GM11168 (cell line): ENCODE measurements around the gene USP35.

Experiments used
- in situ Hi-C: fragments of 300-500 bp; cut with MboI; formaldehyde crosslinking; loops from one replicate; pipeline ENCODE4 v1.12.0; 2022; ENCODE audit warnings: low sequenced_read_pairs; ENCODE audit not compliant: unreplicated experiment

USP35 gene

DNA sequence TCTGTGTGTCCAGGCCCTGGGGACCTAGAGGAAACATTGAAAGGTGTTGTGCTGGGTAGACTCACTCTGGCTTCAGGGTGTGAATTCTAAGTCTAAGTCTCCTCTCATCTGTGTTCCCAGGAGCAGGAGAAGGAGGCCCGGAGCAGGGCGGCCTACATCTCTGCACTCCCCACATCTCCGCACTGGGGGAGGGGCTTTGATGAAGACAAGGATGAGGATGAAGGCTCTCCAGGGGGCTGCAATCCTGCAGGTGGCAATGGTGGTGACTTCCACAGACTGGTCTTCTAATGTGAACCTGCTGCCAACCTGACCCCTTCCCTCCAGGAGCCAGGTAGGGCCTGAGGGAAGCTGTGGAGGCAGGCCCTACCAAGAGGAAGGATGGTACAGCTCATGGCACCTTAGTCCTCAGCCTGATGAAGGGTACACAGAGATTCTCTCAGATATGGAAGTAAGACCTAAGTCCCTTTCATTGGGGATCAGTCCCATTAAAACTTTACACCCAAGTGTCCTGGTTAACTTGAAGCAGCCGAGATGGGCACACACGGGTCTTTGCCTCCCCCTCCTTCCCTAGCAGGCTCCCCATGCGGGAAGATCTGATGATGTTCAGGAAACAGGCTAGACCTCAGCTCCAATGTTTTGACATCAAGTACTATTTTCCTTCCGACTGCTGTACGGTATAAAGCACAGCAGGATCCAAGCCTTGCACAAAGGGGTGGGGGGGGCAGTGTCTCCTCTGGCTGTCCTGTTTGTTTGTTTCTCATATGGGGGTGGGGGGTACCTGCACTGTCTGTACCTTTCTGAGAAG lies 25.0 kb downstream of the USP35 start:
- in situ Hi-C loops, result no loop called here

DNA sequence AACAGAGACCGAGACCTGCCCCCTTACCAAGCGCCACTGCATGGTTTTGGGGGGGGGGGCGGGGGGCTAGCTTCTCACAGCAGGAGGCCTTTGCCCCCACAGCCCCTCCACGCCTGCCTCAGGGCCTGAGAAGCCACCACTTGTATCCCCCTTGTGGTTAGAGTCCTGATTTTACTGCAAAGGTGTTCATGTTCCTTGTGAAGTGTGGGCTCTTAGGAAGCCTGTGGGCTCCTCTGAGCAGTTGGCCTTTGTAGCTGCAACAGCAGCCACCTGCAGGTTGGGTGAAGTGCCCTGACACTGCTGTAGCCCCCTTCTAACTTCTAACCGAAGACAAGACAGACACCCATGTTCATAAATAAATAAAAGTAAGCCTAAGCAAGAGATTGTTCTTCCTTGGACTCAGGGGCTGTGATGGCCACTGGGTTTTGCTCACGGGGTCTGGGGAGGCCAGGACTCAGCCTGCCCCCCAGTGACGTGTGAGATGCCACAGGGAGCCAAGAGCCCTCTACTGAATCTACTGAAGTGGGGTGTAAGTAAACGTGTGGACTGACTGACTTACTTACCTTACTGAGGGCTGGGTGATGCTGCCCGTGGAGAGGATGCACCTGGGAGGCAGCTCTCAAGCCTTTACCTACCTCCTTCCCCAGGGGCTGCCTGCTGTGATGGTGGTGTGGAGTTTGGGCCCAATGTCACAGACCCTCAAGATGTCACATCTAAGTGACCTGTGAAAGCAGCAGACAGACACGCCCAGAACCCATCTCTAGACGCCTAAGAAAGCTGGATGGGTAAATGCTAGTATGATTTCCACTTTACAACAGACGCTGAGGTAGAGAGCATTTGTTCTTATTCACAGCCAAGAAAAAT lies 25.8 kb downstream of the USP35 start:
- in situ Hi-C loops, result no loop called here

DNA sequence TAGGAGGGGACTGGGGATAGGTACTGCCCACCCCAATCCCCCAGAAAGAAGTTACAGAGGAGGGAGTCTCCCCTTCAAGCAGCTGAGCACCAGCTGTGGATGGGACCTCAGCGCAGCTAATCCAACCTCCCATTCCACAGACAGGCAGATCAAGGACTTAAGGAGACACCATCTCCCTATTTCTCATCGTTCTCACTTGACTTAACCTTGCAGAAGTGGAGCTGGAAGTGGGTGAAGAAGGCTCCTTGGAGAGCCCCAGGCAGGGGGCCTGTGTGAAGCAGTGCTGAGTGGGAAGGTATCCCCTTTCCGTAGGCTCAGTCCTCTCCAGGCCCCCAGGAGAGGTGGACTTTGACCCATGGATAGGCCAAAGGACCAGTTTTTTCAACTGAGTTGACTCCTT lies 27.3 kb downstream of the USP35 start:
- in situ Hi-C loops, result no loop called here

DNA sequence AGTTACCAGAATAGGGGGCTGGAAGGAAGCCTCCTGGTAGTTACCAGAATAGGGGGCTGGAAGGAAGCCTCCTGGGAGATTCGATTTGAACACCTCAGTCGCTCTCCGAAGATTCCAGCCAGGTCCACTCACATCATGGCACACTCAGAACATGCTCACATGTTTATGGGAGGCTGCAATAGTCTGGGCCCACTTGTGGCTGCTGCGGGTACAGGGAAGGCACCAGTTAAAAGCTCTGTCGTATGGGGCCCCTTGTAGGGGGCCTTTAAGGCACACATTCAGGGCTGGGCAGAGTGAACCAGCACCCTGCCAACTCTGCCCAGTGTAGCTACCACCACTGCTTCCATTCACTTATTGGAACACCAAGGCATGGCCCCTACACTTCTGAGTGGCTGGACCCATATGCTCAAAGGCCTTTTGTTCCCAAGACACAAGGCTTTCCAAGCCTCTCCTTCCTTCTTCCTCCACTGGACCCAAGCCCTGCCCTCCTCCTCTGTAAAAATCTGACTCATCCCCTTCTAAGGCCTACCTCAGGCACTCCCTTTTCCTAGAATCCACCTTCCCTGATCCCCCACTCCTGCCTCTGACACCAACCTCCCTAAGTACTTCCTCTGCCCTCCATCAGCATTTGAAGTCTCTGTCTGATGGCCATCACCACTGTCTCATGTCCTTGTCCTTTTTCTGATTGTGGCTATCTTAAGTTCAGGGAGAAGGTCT lies 28.0 kb downstream of the USP35 start:
- in situ Hi-C loops, result no loop called here

DNA sequence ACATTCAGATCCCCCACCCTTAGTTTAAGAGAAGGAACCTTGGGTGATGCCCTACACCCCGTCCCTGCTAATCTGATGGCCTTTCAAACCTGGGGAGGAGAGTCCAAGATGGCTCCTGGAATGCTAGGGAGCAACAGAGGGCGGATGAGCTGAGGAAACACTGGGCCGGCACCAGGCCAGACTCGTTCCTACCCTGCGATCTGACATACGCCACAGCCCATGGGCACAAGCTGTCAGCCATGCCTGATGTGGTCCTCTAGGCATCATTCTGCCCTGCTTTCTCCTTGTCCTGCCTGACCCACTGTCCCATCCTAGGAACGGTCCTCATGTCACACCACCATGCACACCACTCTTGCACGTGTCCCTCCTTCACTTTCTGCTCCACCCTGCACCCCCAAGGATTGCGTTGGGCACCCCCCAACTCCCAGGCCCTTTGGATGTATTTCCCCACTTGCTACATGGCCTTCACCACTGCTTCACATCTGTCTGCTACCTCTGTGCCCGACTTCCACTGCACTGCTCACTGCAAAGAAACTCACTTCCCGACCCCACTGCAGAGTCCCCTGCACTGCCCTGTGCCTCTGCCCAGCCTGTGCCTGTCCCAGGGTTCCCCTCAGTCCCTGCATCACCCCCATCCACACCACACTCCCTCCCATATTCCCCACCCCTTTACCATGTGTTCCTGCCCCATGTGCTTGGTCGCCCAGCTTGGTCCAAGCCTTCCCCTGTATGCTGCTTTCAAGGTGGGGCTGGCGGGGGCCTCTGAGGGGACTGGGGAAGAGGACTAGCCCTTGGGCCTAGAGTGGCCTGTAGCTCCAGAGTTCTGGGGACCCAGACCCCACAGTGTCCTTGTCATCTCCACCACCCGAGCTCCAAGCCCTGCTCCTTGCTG lies 29.2 kb downstream of the USP35 start:
- in situ Hi-C loops, result no loop called here

DNA sequence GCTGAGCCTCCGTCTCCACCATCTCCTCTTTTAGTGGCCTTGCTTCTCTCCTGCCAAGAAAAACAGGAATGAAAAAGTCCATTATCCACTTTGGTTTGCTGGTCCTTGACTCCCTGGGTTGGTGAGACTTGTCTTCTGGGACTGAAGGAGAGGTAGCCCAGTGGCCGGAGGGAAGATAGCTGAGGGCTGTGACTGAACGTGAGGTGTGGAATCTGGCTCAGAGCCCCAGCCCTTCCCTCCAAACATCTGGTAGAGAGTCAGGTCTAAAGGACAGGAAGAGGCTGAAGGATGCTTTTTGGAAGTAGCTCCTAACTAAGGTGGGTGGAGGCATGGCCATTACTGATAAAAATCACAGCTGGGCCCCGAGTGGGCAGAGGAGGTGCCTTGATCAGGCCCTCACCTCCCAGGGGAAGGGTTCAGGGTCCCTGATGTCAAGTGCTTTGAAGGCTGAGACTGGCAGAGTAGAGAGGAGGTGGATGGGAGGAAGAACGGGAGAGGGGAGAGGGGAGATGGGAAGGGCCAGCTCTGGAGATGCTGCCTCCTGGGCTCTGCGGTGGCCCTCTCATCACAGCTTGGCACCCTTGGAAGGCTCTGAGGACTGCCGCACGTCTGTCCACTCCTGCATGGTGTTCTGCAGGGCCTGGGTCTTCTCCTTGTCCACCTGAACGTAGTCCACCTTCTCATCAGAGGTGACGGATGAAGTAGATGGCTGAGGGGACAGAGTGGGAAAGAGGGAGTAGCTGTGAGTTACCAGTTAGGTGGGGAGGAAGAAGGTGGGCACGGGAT lies 30.2 kb downstream of the USP35 start:
- in situ Hi-C loops, result no loop called here

DNA sequence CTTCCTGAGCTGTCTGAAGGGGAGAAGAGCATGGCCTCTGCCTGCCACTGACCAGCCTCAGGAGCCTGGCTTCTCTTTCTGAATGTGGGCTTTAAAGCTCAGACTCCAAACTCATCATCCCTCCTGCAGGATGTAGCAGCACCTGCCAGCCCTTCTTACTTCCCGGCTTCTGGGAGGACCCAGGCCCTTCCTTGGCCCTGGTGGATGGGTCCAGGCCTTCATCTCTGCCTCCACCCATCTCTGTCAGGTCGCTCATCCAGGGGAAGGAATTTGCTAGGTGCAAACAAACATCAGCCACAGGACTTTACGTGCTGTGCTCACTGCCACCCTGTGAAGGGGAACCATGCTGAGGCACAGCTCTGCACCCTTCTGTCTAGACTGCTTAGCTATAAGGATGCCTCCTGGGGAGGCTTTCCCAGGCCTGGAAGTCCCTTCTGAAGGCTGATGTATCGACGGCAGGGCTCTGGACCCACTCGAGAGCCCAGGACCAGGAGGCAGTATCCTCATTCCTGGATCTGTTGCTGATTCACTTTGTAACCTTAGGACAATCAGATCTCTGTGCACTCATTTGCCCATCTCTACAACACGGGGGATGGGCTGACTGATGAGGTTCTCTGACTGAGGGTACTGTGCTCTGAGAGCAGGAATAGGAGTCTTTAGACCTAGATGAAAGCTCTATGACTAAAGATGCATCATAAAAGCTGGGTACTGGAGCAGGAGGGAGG lies 30.9 kb downstream of the USP35 start:
- in situ Hi-C loops, result loop anchor here (5.0 to 10.0 kb wide), 2 partner anchors 205 to 348 kb away; no protein-coding TSS in a partner anchor

DNA sequence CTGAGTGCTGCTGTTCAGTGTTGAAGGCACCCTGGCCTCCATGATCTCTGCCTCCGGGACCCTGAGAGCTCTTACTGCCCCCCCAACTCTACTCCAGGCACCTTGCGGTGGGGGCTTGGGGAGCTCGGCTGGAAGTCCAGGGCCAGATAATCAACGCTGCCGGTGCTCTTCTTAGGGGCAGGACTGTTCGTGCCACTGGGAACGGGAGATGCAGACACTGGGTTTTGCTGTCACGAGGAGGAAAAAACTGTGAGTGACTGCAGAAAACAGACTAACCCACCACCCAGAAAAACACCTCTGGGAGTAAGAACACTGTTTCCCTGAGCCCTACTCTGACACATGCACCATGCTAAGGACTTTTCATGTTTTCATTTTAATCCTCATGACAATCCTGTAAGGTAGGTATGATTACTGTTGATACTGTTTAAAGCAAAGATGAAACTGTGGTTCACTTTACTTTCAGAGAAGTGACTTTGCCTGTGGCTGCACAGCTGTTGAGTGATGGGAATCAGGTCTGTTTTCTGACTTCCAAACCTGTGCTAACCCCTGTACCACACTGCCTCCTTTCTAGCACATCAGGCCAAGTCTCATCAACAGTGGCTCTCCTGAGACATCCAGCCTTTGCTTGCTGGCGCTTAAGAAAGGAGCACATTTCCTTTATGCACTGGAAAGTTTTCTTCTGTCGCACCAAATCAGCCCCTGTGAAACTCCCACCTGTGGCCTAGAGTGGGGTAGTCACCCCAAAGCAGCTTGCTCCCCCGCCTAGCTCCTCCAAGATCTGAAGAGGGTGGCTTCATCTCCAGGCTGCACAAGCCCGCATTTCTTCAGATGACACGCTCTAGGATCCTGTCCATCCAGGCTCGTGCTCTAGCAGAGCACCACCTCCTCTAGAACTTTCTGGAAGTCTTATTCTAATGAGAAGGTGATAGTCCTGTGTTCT lies 31.8 kb downstream of the USP35 start:
- in situ Hi-C loops, result loop anchor here (5.0 to 10.0 kb wide), 2 partner anchors 204 to 347 kb away; no protein-coding TSS in a partner anchor

DNA sequence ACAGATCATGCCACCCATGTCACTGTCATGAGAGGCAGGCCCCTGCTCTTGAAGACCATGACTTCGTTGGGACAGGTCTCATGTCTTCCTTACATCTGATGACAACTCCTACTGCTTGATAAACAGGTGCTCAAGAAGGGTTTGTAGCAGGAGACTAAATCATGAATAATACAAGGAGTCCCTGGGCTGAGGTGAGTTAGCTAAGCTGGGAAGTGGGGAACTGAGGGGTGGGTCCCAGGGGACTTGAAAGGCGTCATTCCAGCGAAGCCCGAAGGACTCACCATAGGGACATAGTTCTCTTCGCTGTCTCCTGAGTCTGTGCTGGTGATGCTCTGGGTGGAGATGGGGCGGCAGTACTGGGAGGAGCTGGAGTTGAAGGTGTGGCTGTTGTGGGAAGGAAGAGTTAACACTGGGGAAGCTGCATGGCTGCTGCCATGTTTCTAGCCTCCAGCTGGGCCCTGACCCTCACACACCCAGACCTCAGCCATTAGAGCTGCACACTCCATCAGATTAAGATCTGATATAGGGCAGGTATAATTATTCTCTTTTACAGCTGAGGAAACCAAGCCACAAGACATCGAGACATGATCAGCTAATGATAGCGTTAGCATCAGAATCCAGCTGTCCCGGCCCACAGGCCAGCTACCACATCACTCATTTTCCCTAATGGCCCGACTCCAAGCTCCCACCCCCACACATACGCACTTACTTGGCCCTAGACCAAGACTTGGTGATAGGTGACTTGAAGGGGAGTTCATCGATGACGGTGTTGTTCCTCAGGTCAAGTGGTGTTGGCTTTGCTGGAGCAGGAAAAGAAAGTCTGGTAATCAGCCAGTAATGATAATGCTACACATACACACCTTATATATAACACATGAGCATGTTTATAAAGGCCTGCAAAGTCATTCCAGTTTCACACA lies 32.9 kb downstream of the USP35 start:
- in situ Hi-C loops, result loop anchor here (5.0 to 10.0 kb wide), 2 partner anchors 203 to 346 kb away; no protein-coding TSS in a partner anchor

DNA sequence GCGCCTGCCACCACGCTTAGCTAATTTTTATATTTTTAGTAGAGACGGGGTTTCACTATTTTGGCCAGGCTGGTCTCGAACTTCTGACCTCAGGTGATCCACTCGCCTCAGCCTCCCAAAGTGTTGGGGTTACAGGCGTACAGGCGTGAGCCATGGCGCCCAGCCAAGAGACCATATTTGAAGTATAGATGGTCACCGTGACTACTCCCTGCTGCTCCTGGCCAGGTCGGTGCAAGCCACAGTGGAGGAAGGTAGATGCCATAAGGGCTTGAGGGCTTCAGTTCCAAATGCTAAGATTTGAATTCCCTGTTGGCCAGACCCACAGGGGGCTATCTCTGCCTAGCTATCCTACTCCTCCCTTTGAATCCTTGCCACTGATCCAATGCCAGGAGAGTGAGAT lies 34.0 kb downstream of the USP35 start:
- in situ Hi-C loops, result loop anchor here (5.0 to 10.0 kb wide), 2 partner anchors 202 to 345 kb away; no protein-coding TSS in a partner anchor

DNA sequence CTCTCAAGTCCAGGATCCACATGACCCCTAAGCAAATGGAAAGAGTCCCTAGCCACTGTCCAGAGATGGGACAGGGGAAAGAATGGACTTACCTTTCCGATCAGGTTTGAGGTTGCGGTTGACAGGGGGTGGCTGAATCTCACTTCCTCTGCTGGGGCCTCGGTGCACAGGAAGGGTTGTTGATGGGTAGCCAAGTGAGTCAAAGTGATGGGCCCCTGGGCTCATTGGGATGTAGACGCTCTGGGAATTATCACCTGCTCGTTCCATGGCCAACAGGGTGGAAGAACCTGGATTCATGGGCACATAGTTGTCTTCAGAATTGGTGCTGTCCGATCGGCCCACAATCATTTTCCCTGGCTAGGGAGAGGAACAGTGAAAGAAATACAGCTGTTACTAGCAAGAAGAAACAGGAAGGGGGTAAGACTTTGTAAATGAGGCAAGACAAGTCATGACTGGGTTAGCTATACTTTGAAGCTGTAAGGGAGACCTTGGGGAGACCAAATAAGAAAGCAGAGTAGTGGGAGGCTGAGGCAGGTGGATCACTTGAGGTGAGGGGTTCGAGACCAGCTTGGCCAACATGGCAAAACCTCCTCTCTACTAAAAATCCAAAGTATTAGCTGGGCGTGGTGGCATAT lies 34.7 kb downstream of the USP35 start:
- in situ Hi-C loops, result loop anchor here (5.0 to 10.0 kb wide), 2 partner anchors 201 to 344 kb away; no protein-coding TSS in a partner anchor

DNA sequence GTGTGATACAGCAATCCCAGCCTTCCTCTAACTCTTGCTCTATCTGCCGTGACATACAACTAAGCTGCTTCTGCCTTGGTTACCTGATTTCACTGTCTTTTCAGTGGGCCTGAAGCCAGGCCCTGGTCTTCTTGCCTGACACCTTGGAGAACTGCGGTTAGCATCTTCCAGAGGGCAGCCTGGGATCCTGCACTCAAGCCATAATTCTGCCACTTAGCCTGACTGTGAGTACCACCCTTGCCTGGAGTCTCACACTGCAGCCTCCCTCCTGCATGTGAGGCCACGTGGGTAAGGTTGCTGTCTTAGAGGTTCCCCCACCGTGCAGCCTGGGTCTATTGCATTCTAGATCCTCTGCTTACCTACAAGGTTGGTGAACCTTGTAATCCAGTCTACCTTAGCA lies 35.8 kb downstream of the USP35 start:
- in situ Hi-C loops, result loop anchor here (5.0 to 10.0 kb wide), 2 partner anchors 200 to 343 kb away; no protein-coding TSS in a partner anchor

DNA sequence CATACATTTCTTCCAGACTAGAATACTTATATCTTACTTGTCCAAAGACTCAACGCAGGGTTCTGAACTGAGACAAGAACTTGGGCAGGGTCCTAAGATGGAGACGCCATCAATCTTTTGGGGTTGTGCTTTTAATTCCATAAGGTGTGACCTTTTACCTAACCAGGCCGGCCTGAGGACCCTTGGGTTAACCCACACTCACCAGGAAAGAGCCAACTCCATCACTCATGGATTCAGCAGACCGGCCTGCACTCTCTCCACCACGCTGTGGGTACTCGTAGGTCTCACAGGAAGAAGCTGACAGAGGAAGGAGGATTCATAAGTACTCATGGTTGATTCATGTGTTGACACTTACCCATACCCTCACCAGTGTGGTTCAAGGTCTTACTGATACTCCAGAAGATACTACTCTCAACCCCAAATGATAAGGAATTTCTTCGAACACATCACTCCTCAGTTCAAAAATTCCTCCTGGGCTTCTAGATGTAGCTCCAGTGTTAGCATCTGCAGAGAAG lies 36.2 kb downstream of the USP35 start:
- in situ Hi-C loops, result loop anchor here (5.0 to 10.0 kb wide), 2 partner anchors 200 to 342 kb away; no protein-coding TSS in a partner anchor

DNA sequence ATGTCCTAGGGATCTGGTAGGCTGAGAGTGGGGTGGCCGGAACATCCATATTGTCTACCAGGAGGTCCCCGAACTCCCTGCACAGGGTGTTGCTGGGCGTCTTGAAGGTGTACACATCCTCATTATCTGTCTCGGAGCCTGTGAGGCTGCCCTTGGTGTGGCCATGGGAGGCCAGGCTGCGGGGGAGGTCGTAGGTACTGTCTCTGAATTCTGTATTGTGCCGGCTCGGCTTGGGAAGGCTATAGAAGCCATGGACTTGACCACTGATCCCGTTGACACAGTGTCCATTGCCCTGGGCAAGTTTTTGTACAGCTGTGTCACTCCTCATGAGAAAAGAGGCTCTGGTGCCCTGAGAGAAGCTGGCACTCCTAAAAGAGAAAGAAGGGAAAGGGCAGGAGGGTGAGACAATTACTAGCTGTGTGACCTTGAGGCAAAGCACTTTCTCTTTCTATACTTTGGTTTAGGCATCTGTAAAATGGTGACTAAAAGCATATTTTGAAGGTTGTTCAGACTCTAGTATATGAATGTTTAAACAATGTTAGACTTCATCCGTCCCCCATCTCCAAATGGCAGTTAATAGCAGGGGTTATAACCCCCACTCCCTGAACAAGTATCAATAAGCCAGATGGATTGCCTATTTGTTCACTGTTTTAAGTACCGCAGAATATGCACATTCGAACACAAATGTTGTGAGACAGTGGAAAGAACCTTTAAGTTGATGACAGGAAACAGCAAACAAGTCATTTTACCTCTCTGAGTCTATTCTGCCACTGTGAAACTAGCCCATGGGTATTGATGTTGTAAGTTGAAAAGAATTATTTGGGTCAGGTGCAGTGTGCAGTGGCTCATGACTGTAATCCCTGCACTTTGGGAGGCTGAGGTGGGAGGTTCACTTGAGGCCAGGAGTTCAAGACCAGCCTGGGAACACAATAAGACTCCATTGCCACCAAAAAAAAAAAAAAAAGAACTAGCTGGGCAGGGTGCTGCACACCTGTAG lies 38.3 kb downstream of the USP35 start:
- in situ Hi-C loops, result loop anchor here (10.0 kb wide), 1 partner anchor 198 kb away; no protein-coding TSS in a partner anchor
